Measurements from ENCODE around the gene FHL3. TPM values are rescaled to one million over a fixed set of nuclear protein-coding genes. Genes with fewer than 3 reads are reported as not detected.

The FHL3 gene
- total RNA-seq, 1 donor from 2014 or later = 20.0 TPM

GRCh38 chr1:38031513-38031866 is 26.2 kb upstream of the FHL3 start:
- Mint-ChIP-seq H3K27me3 (ENCODE audit: unreplicated experiment) (peaks cover 10% of the 10 kb centered on the region), H3K36me3 (ENCODE audit: unreplicated experiment) (no peaks in the 10 kb centered on the region), H3K4me3 (ENCODE audit: unreplicated experiment) (no peak overlapping the region), H3K9me3 (ENCODE audit: unreplicated experiment) (peaks cover 4% of the 10 kb centered on the region), H3K27ac (ENCODE audit: unreplicated experiment) (no peak overlapping the region), H3K4me1 (ENCODE audit: low read depth, unreplicated experiment) (peaks cover 22% of the 10 kb centered on the region)
- no peak for DNase-seq
- TF ChIP-seq, protein P1, sequence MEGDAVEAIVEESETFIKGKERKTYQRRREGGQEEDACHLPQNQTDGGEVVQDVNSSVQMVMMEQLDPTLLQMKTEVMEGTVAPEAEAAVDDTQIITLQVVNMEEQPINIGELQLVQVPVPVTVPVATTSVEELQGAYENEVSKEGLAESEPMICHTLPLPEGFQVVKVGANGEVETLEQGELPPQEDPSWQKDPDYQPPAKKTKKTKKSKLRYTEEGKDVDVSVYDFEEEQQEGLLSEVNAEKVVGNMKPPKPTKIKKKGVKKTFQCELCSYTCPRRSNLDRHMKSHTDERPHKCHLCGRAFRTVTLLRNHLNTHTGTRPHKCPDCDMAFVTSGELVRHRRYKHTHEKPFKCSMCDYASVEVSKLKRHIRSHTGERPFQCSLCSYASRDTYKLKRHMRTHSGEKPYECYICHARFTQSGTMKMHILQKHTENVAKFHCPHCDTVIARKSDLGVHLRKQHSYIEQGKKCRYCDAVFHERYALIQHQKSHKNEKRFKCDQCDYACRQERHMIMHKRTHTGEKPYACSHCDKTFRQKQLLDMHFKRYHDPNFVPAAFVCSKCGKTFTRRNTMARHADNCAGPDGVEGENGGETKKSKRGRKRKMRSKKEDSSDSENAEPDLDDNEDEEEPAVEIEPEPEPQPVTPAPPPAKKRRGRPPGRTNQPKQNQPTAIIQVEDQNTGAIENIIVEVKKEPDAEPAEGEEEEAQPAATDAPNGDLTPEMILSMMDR (IDR thresholded peaks at IDR 0.05; ENCODE audit: partially characterized antibody, unreplicated experiment) = no peak

- H3K27me3 Mint-ChIP-seq (ENCODE audit: unreplicated experiment) = peaks cover 10% of the 10 kb centered on the region
- H3K4me1 Mint-ChIP-seq (ENCODE audit: low read depth, unreplicated experiment) = peaks cover 22% of the 10 kb centered on the region
- TF ChIP-seq, protein P1 (IDR thresholded peaks at IDR 0.05; ENCODE audit: partially characterized antibody, unreplicated experiment) = no peak
- H3K36me3 Mint-ChIP-seq (ENCODE audit: unreplicated experiment) = no peaks in the 10 kb centered on the region
- H3K9me3 Mint-ChIP-seq (ENCODE audit: unreplicated experiment) = peaks cover 4% of the 10 kb centered on the region
- no peak overlapping the region for H3K27ac Mint-ChIP-seq (ENCODE audit: unreplicated experiment)
- H3K4me3 Mint-ChIP-seq (ENCODE audit: unreplicated experiment) = no peak overlapping the region
- DNase-seq = no peak
These were observed 25.5 kb upstream of the FHL3 start for GRCh38 chr1:38030596-38031512.

DNA sequence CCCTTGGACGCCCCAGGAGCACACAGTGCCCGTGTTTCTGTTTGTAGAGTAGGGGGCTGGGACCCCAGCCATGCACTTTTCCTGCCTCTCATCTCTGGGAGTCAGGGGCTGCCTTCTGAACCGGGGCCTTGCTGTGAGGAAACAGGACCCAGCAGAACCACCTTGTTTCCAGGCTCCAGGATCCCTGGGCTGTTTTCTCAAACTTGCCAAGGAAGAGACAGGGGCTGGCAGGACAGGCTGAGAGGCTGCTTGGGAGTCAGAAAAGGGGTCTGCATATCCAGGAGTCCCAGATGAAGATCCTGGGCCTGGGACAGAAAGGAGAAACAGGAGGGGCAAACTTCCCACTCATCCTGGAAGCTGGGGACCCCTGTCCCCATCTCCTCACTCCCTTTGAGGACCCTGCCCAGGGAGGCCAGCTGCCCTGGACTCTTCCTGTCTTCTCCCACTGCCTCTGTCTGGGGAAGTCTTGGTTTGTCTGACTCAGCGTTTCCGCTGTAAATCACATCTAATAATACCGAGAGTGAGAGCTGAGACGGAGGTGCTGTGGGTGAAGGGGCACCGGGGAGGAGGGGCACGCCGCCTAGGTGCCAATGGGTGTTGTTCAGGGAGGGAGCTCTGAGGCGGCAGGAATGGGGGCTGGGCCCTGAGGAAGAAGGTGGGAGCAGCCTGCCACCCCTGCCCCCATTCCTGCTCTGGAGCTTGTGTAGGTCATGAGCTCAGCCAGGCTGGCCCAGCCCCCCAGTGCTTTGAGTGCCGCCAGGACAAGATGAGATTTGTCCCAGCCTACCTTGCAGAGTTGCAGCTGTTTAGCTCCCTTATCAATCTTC is 24.6 kb upstream of the FHL3 start:
- Mint-ChIP-seq H3K9me3 (ENCODE audit: unreplicated experiment) (peaks cover 4% of the 10 kb centered on the region), H3K27me3 (ENCODE audit: unreplicated experiment) (peaks cover 10% of the 10 kb centered on the region), H3K36me3 (ENCODE audit: unreplicated experiment) (no peaks in the 10 kb centered on the region), H3K27ac (ENCODE audit: unreplicated experiment) (no peak overlapping the region), H3K4me1 (ENCODE audit: low read depth, unreplicated experiment) (peaks cover 22% of the 10 kb centered on the region), H3K4me3 (ENCODE audit: unreplicated experiment) (peak overlapping the region; percentile 20)
- no peak for DNase-seq
- TF ChIP-seq, protein P1 (IDR thresholded peaks at IDR 0.05; ENCODE audit: partially characterized antibody, unreplicated experiment) = no peak

GRCh38 chr1:38029081-38029681 is 23.9 kb upstream of the FHL3 start:
- H3K4me3 Mint-ChIP-seq (ENCODE audit: unreplicated experiment) = peak overlapping the region; percentile 72

More at GRCh38 chr1:38029081-38029681, 23.9 kb upstream of the FHL3 start:
- peaks cover 10% of the 10 kb centered on the region for H3K27me3 Mint-ChIP-seq (ENCODE audit: unreplicated experiment)
- H3K36me3 Mint-ChIP-seq (ENCODE audit: unreplicated experiment) = no peaks in the 10 kb centered on the region
- peaks cover 4% of the 10 kb centered on the region for H3K9me3 Mint-ChIP-seq (ENCODE audit: unreplicated experiment)
- no peak overlapping the region for H3K27ac Mint-ChIP-seq (ENCODE audit: unreplicated experiment)
- TF ChIP-seq, protein P1 (IDR thresholded peaks at IDR 0.05; ENCODE audit: partially characterized antibody, unreplicated experiment) = no peak
- H3K4me1 Mint-ChIP-seq (ENCODE audit: low read depth, unreplicated experiment) = peaks cover 22% of the 10 kb centered on the region
- peak; percentile 56 for DNase-seq
